A549 (cell line): ENCODE results near the gene ZBTB16. TPM values are rescaled to one million over a fixed set of nuclear protein-coding genes. Genes with fewer than 3 reads are reported as not detected.

ENCODE experiments used
- ATAC-seq, 2 experiments: fragments of 200-7000 bp in 1 of 2; fragments of >200 bp in 1 of 2; cut with Nextera tagmentation in 1 of 2; cut with Tn5 transposase in 1 of 2; 3 replicates each; pipeline versions ENCODE4 v1.8.0 to v1.9.1; 2018 to 2020; ENCODE audit warnings: mild to moderate bottlenecking in 1 of 2, moderate library complexity in 1 of 2
- CTCF ChIA-PET: fragments of 300-600 bp; sonication (Branson Sonifier 250); formaldehyde crosslinking; extraction: SDS; loops from one replicate; lab custom pipeline; 2021; ENCODE audit warnings: antibody characterized with exemption, inconsistent platforms; lab: Yijun Ruan, JAX
- POLR2A ChIA-PET: fragments of 350-600 bp; formaldehyde crosslinking; extraction: SDS; loops from one replicate; lab custom pipeline; 2021; ENCODE audit warnings: antibody characterized with exemption, inconsistent platforms; lab: Yijun Ruan, JAX
- DNase-seq, 2 experiments: peaks; one replicate each; pipeline versions ENCODE4 v3.0.0 to v3.0.0-alpha.2; 2011 to 2016; ENCODE audit warnings: low read depth in 1 of 2, low spot score in 1 of 2
- FAIRE-seq: peaks from 2 replicates; lab custom pipeline; 2011; peaks lifted over from hg19 to GRCh38; lab: Jason Lieb, UNC
- H3K27ac ChIP-seq, 2 experiments: fragments of >200 bp; sonication (Bioruptor Twin); formaldehyde crosslinking; 3 replicates each; pipeline ENCODE4 v1.5.1; 2016 to 2017
- H3K4me1 ChIP-seq: fragments of >200 bp; sonication (Bioruptor Twin); formaldehyde crosslinking; 3 replicates; pipeline ENCODE4 v1.6.1; 2016
- H3K4me2 ChIP-seq: fragments of >200 bp; sonication (Bioruptor Twin); formaldehyde crosslinking; 3 replicates; pipeline ENCODE4 v1.6.1; 2016
- H3K4me3 ChIP-seq: fragments of >200 bp; sonication (Bioruptor Twin); formaldehyde crosslinking; 3 replicates; pipeline ENCODE4 v1.5.1; 2016
- H3K9me3 ChIP-seq: fragments of >200 bp; sonication (Bioruptor Twin); formaldehyde crosslinking; 3 replicates; pipeline ENCODE4 v1.6.1; 2016
- ATOH8 ChIP-seq: fragments of 250-450 bp; sonication (Bioruptor Pico); IDR thresholded peaks from 2 replicates; pipeline ENCODE4 v1.5.0; 2020; ENCODE audit warnings: low read depth, mild to moderate bottlenecking, moderate library complexity
- BCL3 ChIP-seq: fragments of >200 bp; sonication (Bioruptor Twin); formaldehyde crosslinking; IDR thresholded peaks from 3 replicates; pipeline ENCODE4 v1.6.1; 2016
- CBX2 ChIP-seq: fragments of 200-600 bp; sonication (generic); IDR thresholded peaks from 2 replicates; pipeline ENCODE4 v1.6.1; 2016; ENCODE audit warnings: low read depth, mild to moderate bottlenecking, borderline replicate concordance
- CBX8 ChIP-seq: fragments of 200-600 bp; sonication (generic); IDR thresholded peaks from 2 replicates; pipeline ENCODE4 v1.6.1; 2016
- CEBPB ChIP-seq, 2 experiments: fragments of >200 bp in 1 of 2; sonication (Bioruptor Twin) in 1 of 2; formaldehyde crosslinking in 1 of 2; IDR thresholded peaks; 2 replicates each; pipeline ENCODE4 v1.6.1; 2012 to 2016
- CHD2 ChIP-seq: fragments of 150-350 bp; IDR thresholded peaks from 2 replicates; pipeline ENCODE4 v1.6.1; 2014; ENCODE audit warnings: low read length; ENCODE audit not compliant: partially characterized antibody
- CHD4 ChIP-seq: fragments of 200-600 bp; sonication (generic); IDR thresholded peaks from 2 replicates; pipeline ENCODE4 v1.6.1; 2016; ENCODE audit warnings: antibody characterized with exemption, mild to moderate bottlenecking, borderline replicate concordance
- CTCF ChIP-seq: fragments of >200 bp; sonication (Bioruptor Twin); formaldehyde crosslinking; IDR thresholded peaks from 3 replicates; pipeline ENCODE4 v1.5.1; 2016
- EHF ChIP-seq: fragments of 250-450 bp; sonication (Bioruptor Pico); IDR thresholded peaks from 2 replicates; pipeline ENCODE4 v1.5.0; 2020; ENCODE audit warnings: mild to moderate bottlenecking
- ELK1 ChIP-seq: fragments of 150-350 bp; IDR thresholded peaks from 2 replicates; pipeline ENCODE4 v1.6.1; 2014; ENCODE audit warnings: low read depth, mild to moderate bottlenecking, low read length
- ESRRA ChIP-seq: fragments of 150-350 bp; IDR thresholded peaks from 2 replicates; pipeline ENCODE4 v1.6.1; 2014; ENCODE audit warnings: mild to moderate bottlenecking, low read length, borderline replicate concordance
- FOSB ChIP-seq: fragments of 250-450 bp; sonication (Bioruptor Pico); IDR thresholded peaks from 2 replicates; pipeline ENCODE4 v1.5.0; 2020; ENCODE audit warnings: mild to moderate bottlenecking, moderate library complexity
- FOXS1 ChIP-seq: fragments of 250-450 bp; sonication (Bioruptor Pico); IDR thresholded peaks from 2 replicates; pipeline ENCODE4 v1.5.0; 2020; ENCODE audit warnings: mild to moderate bottlenecking, moderate library complexity
- GATA3 ChIP-seq: IDR thresholded peaks from 2 replicates; pipeline ENCODE4 v1.6.1; 2012; ENCODE audit warnings: borderline replicate concordance
- HOXB5 ChIP-seq: fragments of 250-450 bp; sonication (Bioruptor Pico); IDR thresholded peaks from 2 replicates; pipeline ENCODE4 v1.5.0; 2020; ENCODE audit warnings: mild to moderate bottlenecking, moderate library complexity
- KDM1A ChIP-seq: fragments of 200-600 bp; sonication (generic); IDR thresholded peaks from 2 replicates; pipeline ENCODE4 v1.6.1; 2016; ENCODE audit warnings: low read depth, mild to moderate bottlenecking
- MAX ChIP-seq: IDR thresholded peaks from 2 replicates; pipeline ENCODE4 v1.6.1; 2012
- MAZ ChIP-seq: fragments of 150-350 bp; IDR thresholded peaks from 2 replicates; pipeline ENCODE4 v1.6.1; 2014; ENCODE audit warnings: antibody characterized with exemption, low read depth, low read length, borderline replicate concordance
- MYC ChIP-seq: IDR thresholded peaks from 2 replicates; pipeline ENCODE4 v1.6.1; 2012; ENCODE audit warnings: mild to moderate bottlenecking, inconsistent platforms, low read length, improper control_type of control experiment, borderline replicate concordance
- NR3C1 ChIP-seq: fragments of >200 bp; sonication (Bioruptor Twin); formaldehyde crosslinking; IDR thresholded peaks from 3 replicates; pipeline ENCODE4 v1.6.1; 2017
- PBX3 ChIP-seq: IDR thresholded peaks from 2 replicates; pipeline ENCODE4 v1.6.1; 2012
- POLR2AphosphoS2 ChIP-seq: conservative IDR thresholded peaks from 2 replicates; pipeline ENCODE4 v1.6.1; 2012; ENCODE audit warnings: low read length, improper control_type of control experiment, inconsistent platforms
- RAD21 ChIP-seq, 2 experiments: fragments of >200 bp in 1 of 2; sonication (Bioruptor Twin) in 1 of 2; formaldehyde crosslinking in 1 of 2; IDR thresholded peaks in 1 of 2; conservative IDR thresholded peaks in 1 of 2; 2 replicates in 1 of 2; 3 replicates in 1 of 2; pipeline ENCODE4 v1.6.1; 2012 to 2018; ENCODE audit warnings: inconsistent platforms in 1 of 2
- RARB ChIP-seq: fragments of 250-450 bp; sonication (Bioruptor Pico); IDR thresholded peaks from 2 replicates; pipeline ENCODE4 v1.8.0; 2021; ENCODE audit warnings: mild to moderate bottlenecking, moderate library complexity
- RFX5 ChIP-seq: fragments of 450-650 bp; IDR thresholded peaks from 2 replicates; pipeline ENCODE4 v1.7.1; 2014; ENCODE audit warnings: antibody characterized with exemption, mild to moderate bottlenecking, moderate library complexity
- TFCP2L1 ChIP-seq: fragments of 250-450 bp; sonication (Bioruptor Pico); IDR thresholded peaks from 2 replicates; pipeline ENCODE4 v1.5.0; 2021; ENCODE audit warnings: mild to moderate bottlenecking
- TP53 ChIP-seq: fragments of 250-450 bp; sonication (Bioruptor Pico); IDR thresholded peaks from 2 replicates; pipeline ENCODE4 v1.5.0; 2021; ENCODE audit warnings: mild to moderate bottlenecking, moderate library complexity
- USF2 ChIP-seq: fragments of 450-650 bp; IDR thresholded peaks from 2 replicates; pipeline ENCODE4 v1.6.1; 2014; ENCODE audit warnings: antibody characterized with exemption
- ZC3H11A ChIP-seq: fragments of 450-650 bp; IDR thresholded peaks from 2 replicates; pipeline ENCODE4 v1.6.1; 2014; ENCODE audit warnings: antibody characterized with exemption, mild to moderate bottlenecking
- WGBS: methylation state at CpG from one replicate; pipeline ENCODE4 v1.1.6; 2017; ENCODE audit errors: missing lambda C conversion rate; 5-methylcytosine and 5-hydroxymethylcytosine counted together
- polyA plus RNA-seq, 4 experiments: library from polyadenylated mRNA; depleted of rRNA in 3 of 4; stranded (reverse); fragments of >200 nt; fragmentation: RNase III in 1 of 4; extraction: RNeasy Plus Mini Kit Qiagen cat#74134 plus additional on column Dnase treatment in 1 of 4; gene quantifications; 2 replicates in 3 of 4; 3 replicates in 1 of 4; pipeline ENCODE4 v1.2.3, GENCODE V29; 2011 to 2017

Gene ZBTB16
- polyA plus RNA-seq, 2 of the 4 experiments (the other 2 are of a cell fraction) = not detected

- no peak overlapping the region for H3K4me3 ChIP-seq
- CTCF ChIA-PET = interaction anchor here (1.3 kb wide), 1 partner anchor 57 kb away, joined by 3 read pairs; no protein-coding TSS in a partner anchor
- POLR2A ChIA-PET = no interaction called here
- ATAC-seq (no peak), DNase-seq (no peak), FAIRE-seq (no peak)
- no peak for TF ChIP-seq ESRRA
- no peak for TF ChIP-seq GATA3
- TF ChIP-seq PBX3 = no peak
- no peak for TF ChIP-seq CHD2
- TF ChIP-seq MYC = no peak
- no peak for TF ChIP-seq FOXS1 (CRISPR knock-in tag)
- TF ChIP-seq ATOH8 (CRISPR knock-in tag) = no peak
- TF ChIP-seq TP53 (CRISPR knock-in tag) = no peak
- no peak for TF ChIP-seq POLR2AphosphoS2
- TF ChIP-seq RARB (CRISPR knock-in tag) = no peak
- no peak for TF ChIP-seq ZC3H11A
- no peak for TF ChIP-seq EHF
- TF ChIP-seq USF2 = no peak
- TF ChIP-seq CTCF = no peak
- TF ChIP-seq MAX = no peak
- no peak overlapping the region; the same call in 2 of the 3 replicates for H3K4me2 ChIP-seq
- peak overlapping the region; percentile 97 to 100 for H3K27ac ChIP-seq
- H3K9me3 ChIP-seq = no peaks in the 10 kb centered on the region
- peaks cover 68% of the 10 kb centered on the region for H3K4me1 ChIP-seq
- WGBS = 84% methylated on average over 3 of the region's 3 CpGs
These were observed 223.9 kb downstream of the ZBTB16 start for GRCh38 chr11:114283422-114283821.

- ATAC-seq = no peak
- peaks cover 73% of the 10 kb centered on the region for H3K4me1 ChIP-seq
- FAIRE-seq = no peak
- TF ChIP-seq MAX = no peak
- no peak for TF ChIP-seq CBX8
- no peak for TF ChIP-seq RAD21 (conservative IDR thresholded peaks at IDR 0.05 in 1 of 2, IDR thresholded peaks at IDR 0.05 in 1 of 2)
- TF ChIP-seq NR3C1 = no peak
- no peak for TF ChIP-seq FOXS1 (CRISPR knock-in tag)
- TF ChIP-seq BCL3 = no peak
- TF ChIP-seq MAZ = no peak
- TF ChIP-seq HOXB5 = no peak
- no peak for TF ChIP-seq ESRRA
- no peak for TF ChIP-seq ELK1
- no peak for TF ChIP-seq CHD4
- TF ChIP-seq USF2 = no peak
- no peak for TF ChIP-seq RFX5
- no peak for TF ChIP-seq CBX2
- no peak for TF ChIP-seq MYC
- no peak for TF ChIP-seq CEBPB (IDR thresholded peaks at IDR 0.05)
- TF ChIP-seq KDM1A = no peak
- TF ChIP-seq TFCP2L1 = no peak
- TF ChIP-seq FOSB (CRISPR knock-in tag) = no peak
- POLR2A ChIA-PET = no interaction called here
- H3K9me3 ChIP-seq = no peaks in the 10 kb centered on the region
- H3K27ac ChIP-seq = peak overlapping the region; percentile 88 to 100
- DNase-seq = no peak
- WGBS = 29% methylated on average over 2 of the region's 2 CpGs
- H3K4me3 ChIP-seq = no peak overlapping the region
- peak overlapping the region; percentile 32; the same call in 2 of the 3 replicates for H3K4me2 ChIP-seq
- CTCF ChIA-PET = no interaction called here
These were observed 224.5 kb downstream of the ZBTB16 start for GRCh38 chr11:114284021-114284420.
